Measurements from ENCODE around the gene MRPL50.

Gene MRPL50

DNA sequence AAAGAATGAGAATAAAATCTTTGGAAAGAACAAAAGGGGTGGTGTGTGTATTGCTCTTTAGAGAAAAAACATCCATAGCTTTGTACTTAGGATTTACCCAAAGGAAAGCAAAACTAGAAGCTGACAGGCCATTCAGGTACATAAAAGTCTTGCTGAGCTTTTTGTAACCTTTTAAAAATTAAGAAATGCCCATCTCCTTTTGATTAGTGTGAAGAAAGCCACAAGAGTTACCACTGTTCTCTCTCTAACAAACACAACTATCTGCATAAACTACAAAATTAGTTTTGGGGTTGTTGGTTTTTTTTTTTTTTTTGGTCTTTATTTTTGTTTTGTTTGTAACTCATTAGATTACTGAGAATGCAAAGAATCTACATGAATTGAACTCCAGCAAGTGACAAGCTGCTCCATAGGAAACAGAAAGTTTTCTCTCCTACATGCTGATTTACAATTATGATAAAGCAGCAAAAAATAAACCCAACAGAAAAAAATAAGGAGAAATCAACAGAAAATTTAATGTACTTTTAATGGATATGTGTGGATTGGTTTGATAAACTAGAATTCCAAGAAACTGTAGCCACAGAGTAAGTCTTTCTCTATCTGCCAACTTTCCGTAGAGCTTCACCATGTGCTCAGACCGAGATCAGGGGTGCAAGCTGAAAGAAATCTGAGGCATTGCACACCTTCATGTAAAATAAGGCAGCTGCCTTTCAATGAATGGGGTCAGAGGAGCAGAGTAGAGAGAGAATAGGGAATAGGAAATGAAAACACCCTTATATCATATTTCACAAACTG lies 25.9 kb downstream of the MRPL50 start:
- H3K4me3 Mint-ChIP-seq: no peak overlapping the region
- H3K4me1 Mint-ChIP-seq (ENCODE audit: low read depth): no peaks in the 10 kb centered on the region
- H3K9me3 Mint-ChIP-seq: no peaks in the 10 kb centered on the region
- H3K27ac Mint-ChIP-seq: no peak overlapping the region
- peaks cover 34% of the 10 kb centered on the region for H3K27me3 Mint-ChIP-seq
- H3K36me3 Mint-ChIP-seq (ENCODE audit: low read depth): no peaks in the 10 kb centered on the region

DNA sequence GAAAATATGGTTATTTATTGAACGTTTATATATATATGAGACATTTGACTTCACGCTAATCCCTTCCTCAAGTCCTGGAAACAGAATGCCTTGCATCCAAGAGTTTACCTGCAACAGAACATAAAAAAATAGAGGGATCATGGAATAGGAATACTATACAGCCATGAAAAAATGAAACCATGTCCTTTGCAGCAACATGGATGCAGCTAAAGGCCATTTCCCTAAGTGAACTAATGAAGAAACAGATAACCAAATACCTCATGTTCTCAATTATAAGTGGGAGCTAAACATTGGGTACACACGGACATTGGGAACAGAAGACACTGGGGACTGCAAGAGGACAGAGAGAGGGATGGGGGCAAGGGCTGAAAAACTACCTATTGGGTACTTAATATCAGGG lies 26.6 kb downstream of the MRPL50 start:
- Mint-ChIP-seq H3K4me1 (ENCODE audit: low read depth) (no peaks in the 10 kb centered on the region), H3K9me3 (no peaks in the 10 kb centered on the region), H3K36me3 (ENCODE audit: low read depth) (no peaks in the 10 kb centered on the region), H3K27ac (no peak overlapping the region), H3K4me3 (no peak overlapping the region), H3K27me3 (peaks cover 36% of the 10 kb centered on the region)

DNA sequence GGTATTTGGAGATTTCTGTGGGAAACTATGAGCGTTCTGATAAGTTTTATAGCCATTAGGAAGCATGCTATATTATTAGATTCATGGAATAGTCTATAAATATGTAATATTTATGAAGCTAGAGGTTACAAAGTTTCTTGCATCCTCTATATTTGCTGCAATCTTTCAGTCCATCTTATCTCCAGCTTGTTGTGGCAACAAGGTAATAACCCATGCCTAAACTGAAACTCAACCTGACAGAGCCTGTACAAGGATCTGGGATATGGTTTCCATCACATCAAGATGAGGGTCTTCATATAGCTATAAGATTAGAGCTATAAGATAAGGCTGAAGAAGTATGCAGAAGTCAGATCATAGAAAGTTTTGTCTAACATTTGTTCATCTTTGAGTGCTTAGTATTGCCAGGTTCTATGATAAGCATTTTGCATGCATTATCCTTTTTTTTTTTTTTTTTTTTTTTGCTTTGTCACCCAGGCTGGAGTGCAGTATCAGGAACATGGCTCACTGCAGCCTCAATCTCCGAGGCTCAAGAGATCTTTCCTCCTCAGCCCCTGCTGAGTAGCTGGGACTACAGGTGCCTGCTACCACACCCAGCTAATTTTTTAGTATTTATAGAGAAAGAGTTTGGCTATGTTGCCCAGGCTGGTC lies 28.4 kb downstream of the MRPL50 start:
- H3K27ac Mint-ChIP-seq: no peak overlapping the region
- H3K4me3 Mint-ChIP-seq: no peak overlapping the region
- H3K36me3 Mint-ChIP-seq (ENCODE audit: low read depth): no peaks in the 10 kb centered on the region
- peaks cover 25% of the 10 kb centered on the region for H3K27me3 Mint-ChIP-seq
- no peaks in the 10 kb centered on the region for H3K9me3 Mint-ChIP-seq
- H3K4me1 Mint-ChIP-seq (ENCODE audit: low read depth): no peaks in the 10 kb centered on the region

DNA sequence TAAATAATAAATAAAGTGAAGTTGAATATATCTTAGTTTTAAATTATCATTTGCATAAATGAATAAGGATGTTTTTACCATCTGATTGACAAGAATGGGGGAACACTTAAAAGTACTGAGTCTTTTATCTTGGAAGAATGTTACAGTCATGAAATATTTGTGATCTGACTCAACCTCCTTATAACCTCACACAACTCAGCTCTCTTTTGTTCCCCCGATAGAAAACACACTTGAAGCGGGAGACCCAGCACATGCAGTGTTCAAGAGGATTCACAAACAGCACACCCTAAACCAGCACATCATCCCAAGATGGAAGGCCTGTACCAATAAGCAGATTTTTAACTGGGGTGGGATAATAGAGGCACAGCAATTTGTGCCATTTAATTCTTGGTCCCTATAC lies 29.1 kb downstream of the MRPL50 start:
- no peaks in the 10 kb centered on the region for H3K36me3 Mint-ChIP-seq (ENCODE audit: low read depth)
- H3K4me3 Mint-ChIP-seq: no peak overlapping the region
- H3K4me1 Mint-ChIP-seq (ENCODE audit: low read depth): no peaks in the 10 kb centered on the region
- H3K27ac Mint-ChIP-seq: no peak overlapping the region
- peaks cover 21% of the 10 kb centered on the region for H3K27me3 Mint-ChIP-seq
- H3K9me3 Mint-ChIP-seq: no peaks in the 10 kb centered on the region

DNA sequence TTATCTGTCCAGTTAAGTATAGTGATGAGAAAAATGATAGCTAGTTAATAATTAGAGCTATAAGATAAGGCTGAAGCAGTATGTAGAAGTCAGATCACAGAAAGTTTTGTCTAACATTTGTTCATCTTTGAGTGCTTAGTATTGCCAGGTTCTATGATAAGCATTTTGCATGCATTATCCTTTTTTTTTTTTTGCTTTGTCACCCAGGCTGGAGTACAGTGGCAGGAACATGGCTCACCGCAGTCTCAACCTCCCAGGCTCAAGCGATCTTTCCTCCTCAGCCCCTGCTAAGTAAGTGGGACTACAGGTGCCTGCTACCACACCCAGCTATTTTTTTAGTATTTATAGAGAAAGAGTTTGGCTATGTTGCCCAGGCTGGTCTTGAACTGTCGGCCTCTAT lies 31.1 kb downstream of the MRPL50 start:
- Mint-ChIP-seq H3K36me3 (ENCODE audit: low read depth) (no peaks in the 10 kb centered on the region), H3K4me3 (no peak overlapping the region), H3K27ac (no peak overlapping the region), H3K27me3 (peaks cover 17% of the 10 kb centered on the region), H3K4me1 (ENCODE audit: low read depth) (no peaks in the 10 kb centered on the region), H3K9me3 (no peaks in the 10 kb centered on the region)

DNA sequence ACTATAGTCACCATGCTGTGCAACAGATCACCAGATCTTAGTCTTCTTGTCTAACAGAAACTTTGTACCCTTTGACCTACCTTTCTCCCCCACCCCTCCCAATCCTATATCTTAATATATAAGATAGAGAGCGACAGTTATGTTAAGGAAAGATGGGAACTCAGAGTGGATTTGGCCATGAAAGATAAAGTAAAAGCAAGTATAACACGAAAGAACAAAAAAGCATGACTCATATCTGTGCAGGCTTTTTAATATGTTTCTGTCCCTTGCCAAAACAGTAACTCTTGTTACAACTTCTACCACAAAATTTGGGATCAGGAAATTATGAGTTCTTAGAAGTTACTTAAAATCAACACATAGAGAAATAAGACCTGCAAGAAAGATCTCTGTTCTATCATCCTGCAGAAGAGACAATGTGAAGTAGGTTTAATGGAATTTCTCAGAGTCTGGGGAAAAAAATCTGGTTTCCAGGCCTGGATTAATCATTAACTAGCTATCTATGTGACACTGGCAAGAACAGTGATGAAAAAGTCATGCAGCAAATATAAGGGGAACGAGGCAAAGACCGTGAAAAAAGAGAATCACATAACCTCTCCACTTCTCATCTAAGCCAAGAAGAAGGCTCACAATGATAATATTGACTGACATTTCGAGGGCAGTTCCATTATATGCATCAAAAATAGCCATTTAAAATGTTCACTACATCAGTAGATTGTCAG lies 32.2 kb downstream of the MRPL50 start:
- Mint-ChIP-seq H3K4me1 (ENCODE audit: low read depth) (no peaks in the 10 kb centered on the region), H3K4me3 (no peak overlapping the region), H3K27me3 (peaks cover 10% of the 10 kb centered on the region), H3K9me3 (no peaks in the 10 kb centered on the region), H3K36me3 (ENCODE audit: low read depth) (no peaks in the 10 kb centered on the region), H3K27ac (no peak overlapping the region)

DNA sequence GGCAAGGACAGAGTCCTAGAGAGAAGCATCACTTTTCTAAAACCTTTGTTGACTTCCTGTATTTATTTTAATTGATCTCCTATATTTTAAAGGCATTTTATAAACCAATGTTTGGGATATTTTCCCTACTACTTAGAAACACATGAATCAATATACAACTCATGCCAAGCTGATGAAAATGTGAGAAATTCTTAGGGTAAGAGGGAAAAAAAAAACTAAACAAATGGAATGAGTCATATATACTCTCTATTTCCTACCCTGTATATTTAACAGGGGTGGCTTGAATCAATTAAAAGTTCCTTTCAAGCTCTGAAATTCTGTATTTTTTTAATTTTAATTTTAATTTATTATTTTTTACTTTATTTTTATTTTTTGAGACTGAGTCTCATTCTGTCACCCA lies 33.2 kb downstream of the MRPL50 start:
- no peaks in the 10 kb centered on the region for H3K9me3 Mint-ChIP-seq
- H3K4me1 Mint-ChIP-seq (ENCODE audit: low read depth): no peaks in the 10 kb centered on the region
- H3K27ac Mint-ChIP-seq: no peak overlapping the region
- H3K4me3 Mint-ChIP-seq: no peak overlapping the region
- peaks cover 9% of the 10 kb centered on the region for H3K27me3 Mint-ChIP-seq
- H3K36me3 Mint-ChIP-seq (ENCODE audit: low read depth): no peaks in the 10 kb centered on the region

DNA sequence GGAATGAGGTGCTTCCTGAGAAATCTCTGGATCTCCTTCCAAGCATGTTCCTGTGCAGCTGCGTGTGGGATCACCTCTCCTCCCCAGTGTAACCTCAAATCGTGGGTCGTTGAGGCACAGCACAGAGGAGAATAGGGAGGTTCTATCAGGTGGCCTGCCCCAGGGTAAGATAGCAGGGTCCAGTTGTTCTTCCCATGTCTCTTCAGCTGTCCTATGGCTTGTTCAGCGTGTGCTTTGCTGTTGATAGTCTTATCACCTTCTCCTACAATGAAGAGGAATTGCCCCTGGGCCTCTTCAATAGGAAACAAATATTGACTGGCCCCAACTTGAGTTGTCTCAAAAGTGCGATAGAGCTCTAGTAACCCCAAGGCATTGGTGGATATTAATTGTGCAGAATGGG lies 36.0 kb downstream of the MRPL50 start:
- H3K9me3 Mint-ChIP-seq: no peaks in the 10 kb centered on the region
- no peak overlapping the region for H3K4me3 Mint-ChIP-seq
- no peaks in the 10 kb centered on the region for H3K36me3 Mint-ChIP-seq (ENCODE audit: low read depth)
- H3K27me3 Mint-ChIP-seq: peaks cover 3% of the 10 kb centered on the region
- no peaks in the 10 kb centered on the region for H3K4me1 Mint-ChIP-seq (ENCODE audit: low read depth)
- no peak overlapping the region for H3K27ac Mint-ChIP-seq

DNA sequence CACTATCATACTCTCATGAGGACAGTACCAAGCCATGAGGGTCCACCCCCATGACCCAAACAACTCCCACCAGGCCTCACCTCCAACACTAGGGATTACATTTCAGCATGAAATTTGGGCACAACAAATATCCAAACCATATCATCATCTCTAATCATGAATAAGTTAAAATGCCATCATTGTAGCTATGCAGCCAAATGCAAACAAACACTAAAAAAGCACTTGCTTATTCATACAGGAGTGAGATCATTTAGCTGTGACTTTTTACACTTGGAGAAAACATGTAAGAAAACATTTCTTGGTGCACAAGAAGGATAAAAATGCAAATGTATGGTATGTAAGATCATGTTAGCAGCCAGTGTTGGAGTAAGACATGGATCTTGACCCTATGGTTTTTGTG lies 37.8 kb downstream of the MRPL50 start:
- Mint-ChIP-seq H3K36me3 (ENCODE audit: low read depth) (no peaks in the 10 kb centered on the region), H3K27me3 (no peaks in the 10 kb centered on the region), H3K27ac (no peak overlapping the region), H3K4me3 (no peak overlapping the region), H3K4me1 (ENCODE audit: low read depth) (no peaks in the 10 kb centered on the region), H3K9me3 (no peaks in the 10 kb centered on the region)

DNA sequence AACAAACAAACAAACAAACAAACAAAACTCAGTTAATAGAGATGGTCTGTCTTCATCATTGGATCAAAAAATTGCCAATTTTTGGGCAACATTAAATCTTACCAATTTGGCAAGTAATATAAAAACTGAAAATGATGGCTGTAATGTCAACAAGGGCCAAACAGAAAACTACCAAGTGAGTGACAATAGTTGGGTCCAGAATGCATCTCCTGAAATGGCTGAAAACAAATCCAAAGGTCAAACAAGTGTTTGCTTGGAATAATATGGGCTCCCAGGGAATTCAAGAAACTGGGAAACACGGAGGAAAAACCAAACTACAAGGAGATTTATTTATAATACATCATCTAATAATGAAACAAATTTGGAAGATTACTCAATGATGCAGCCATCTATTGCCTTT lies 38.7 kb downstream of the MRPL50 start:
- no peaks in the 10 kb centered on the region for H3K9me3 Mint-ChIP-seq
- no peak overlapping the region for H3K4me3 Mint-ChIP-seq
- no peaks in the 10 kb centered on the region for H3K4me1 Mint-ChIP-seq (ENCODE audit: low read depth)
- H3K27me3 Mint-ChIP-seq: no peaks in the 10 kb centered on the region
- H3K27ac Mint-ChIP-seq: no peak overlapping the region
- no peaks in the 10 kb centered on the region for H3K36me3 Mint-ChIP-seq (ENCODE audit: low read depth)

DNA sequence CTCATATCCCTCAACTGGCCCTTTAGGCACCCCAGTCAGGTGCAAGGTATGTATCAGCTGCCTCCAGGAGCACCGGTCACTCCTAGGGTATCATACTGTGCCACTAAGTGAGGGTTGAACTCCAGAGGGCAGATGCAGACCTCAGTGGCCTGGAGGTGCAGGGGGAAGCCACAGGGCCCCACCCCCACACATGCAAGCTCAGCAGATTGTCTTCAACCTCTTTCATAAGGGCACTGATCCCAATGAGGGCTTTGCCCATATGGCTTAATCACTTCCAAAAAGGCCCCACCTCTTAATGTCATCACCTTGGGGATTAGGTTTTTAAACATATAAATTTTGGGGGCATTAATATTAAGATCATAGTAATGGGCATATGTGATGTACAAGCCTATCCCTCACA lies 41.8 kb downstream of the MRPL50 start:
- H3K27me3 Mint-ChIP-seq: peaks cover 11% of the 10 kb centered on the region
- H3K27ac Mint-ChIP-seq: no peak overlapping the region
- H3K4me3 Mint-ChIP-seq: no peak overlapping the region
- H3K9me3 Mint-ChIP-seq: no peaks in the 10 kb centered on the region
- H3K36me3 Mint-ChIP-seq (ENCODE audit: low read depth): no peaks in the 10 kb centered on the region
- H3K4me1 Mint-ChIP-seq (ENCODE audit: low read depth): no peaks in the 10 kb centered on the region

DNA sequence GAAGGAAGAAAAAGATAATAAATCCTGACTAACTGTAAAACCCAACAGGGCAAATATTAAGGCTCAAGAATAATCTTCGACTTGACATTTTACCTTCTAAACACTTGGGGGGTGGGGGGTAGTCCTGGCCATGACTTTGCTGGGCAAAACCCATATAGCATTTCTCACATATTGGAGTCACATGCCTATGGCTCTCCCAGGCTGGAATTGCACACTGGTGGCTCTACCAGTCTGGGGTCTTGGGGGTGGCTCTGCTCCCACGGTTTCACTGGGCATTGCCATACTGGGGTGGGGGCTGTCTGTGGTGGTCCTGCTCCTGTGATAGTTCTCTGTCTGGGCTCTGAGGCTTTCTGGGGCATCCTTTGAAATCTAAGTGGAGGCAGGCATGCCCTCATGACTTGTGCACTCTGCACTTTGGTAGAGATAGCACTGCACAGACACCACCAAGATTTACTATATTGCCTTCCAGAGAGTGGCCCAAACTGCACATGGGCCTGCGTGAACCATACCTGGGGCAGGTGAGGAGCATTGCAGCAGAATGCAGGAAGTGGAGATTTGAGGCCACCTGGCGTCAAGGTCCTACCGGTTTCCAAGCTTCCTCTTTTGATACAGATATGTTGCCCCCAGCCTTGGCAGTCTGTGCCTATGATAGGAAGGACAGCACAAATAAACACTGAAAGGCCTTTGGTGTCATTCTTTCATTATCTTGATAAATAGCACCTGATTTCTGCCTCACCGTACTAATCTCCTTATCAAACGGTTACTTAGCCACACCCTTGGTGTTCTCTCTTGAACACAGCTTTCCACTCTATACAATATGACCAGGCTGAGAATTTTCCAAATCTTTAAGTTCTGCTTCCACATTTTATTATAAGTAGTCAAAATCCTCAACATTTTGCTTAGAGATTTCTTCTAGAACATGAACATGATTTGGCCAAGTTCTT lies 43.4 kb downstream of the MRPL50 start:
- H3K27ac Mint-ChIP-seq: no peak overlapping the region
- peaks cover 11% of the 10 kb centered on the region for H3K27me3 Mint-ChIP-seq
- no peaks in the 10 kb centered on the region for H3K4me1 Mint-ChIP-seq (ENCODE audit: low read depth)
- H3K9me3 Mint-ChIP-seq: no peaks in the 10 kb centered on the region
- H3K36me3 Mint-ChIP-seq (ENCODE audit: low read depth): no peaks in the 10 kb centered on the region
- H3K4me3 Mint-ChIP-seq: no peak overlapping the region

DNA sequence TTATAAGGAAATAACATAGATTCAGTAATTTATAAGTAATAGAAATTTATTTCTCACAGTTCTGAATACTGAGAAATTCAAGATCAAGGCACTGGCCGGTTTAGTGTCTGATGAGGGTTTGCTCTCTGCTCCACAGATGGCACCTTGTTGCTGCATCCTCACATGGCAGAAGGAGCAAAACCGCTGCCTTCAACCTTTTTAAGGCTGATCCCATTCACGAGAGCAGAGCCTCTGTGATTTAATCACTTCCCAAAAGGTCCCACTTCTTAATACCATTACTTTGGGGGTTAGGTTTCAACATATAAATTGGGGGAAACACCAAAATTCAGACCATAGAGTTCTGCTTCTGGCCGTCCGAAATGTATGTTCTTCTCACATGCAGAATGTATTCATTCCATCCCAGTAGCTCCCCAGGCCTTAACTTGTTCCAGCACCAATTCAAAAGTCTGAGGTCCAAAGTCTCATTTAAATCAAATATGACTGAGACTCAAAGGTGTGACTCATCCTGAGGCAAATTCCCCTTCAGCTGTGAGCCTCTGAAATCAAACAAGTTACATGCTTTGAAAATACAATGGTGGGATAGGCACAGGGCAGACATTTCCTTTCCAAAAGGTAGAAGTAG lies 44.2 kb downstream of the MRPL50 start:
- Mint-ChIP-seq H3K4me3 (no peak overlapping the region), H3K36me3 (ENCODE audit: low read depth) (no peaks in the 10 kb centered on the region), H3K9me3 (peaks cover 2% of the 10 kb centered on the region)

DNA sequence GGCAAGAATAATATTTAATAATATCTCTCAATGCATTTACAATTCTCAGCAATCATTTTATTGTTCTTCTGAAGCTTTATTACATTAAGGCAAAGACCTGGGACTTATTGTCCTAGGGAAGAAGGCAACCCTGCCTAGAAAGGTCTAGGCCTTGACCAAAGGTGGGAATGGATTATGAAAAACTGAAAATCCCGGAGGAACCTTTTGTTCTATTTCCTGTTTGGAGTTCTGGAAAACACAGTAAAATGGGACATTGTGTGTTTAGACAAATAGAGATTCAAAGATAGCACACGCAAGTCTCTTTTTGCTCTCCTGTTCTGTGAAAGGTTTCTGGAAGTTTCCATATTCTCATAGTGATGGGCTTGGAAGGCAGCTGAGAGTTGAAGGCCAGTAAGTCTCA lies 44.7 kb downstream of the MRPL50 start:
- Mint-ChIP-seq H3K36me3 (ENCODE audit: low read depth) (no peaks in the 10 kb centered on the region), H3K27ac (no peak overlapping the region), H3K4me3 (no peak overlapping the region), H3K27me3 (peaks cover 14% of the 10 kb centered on the region), H3K4me1 (ENCODE audit: low read depth) (no peaks in the 10 kb centered on the region), H3K9me3 (peaks cover 5% of the 10 kb centered on the region)

More for the DNA sequence above, 44.2 kb downstream of the MRPL50 start:
- Mint-ChIP-seq H3K4me1 (ENCODE audit: low read depth) (no peaks in the 10 kb centered on the region), H3K27ac (no peak overlapping the region), H3K27me3 (peaks cover 11% of the 10 kb centered on the region)

All from stimulated activated naive CD8-positive, alpha-beta T cell treated with anti-CD3 and anti-CD28 coated beads, Interleukin-15, Interleukin-2, amounts not matched to agents 100 ng/mL and 50 ng/mL, for 24 hours (primary cell).